Measurements from ENCODE around the gene MYH13.

Gene MYH13

DNA sequence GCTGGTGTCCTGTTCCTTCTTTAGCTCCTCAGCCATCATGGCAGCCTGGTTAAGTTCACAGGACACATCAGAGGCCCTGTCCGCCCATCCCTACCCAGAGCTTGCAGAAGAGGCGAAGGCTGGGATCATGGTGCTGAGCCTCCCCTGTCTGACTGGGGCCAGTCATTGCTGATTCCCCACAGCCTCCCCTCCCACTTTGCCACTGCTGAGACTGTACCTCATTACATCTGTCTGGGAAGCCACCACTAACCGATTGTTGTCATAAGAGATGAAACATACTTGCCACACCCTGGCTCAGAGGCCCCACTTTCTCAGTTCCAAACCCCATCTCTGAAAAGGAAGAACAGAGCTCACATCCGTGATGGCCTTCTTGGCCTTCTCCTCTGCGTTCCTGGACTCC lies 66.2 kb downstream of the MYH13 start:
- no peaks in the 10 kb centered on the region for H3K4me1 ChIP-seq (ENCODE audit: control extremely low read depth in 1 of 4, control insufficient read depth in 4 of 4, insufficient read depth in 4 of 4, low read length in 3 of 4)
- no peaks in the 10 kb centered on the region for H3K36me3 ChIP-seq (ENCODE audit: control insufficient read depth in 4 of 4, insufficient read depth in 4 of 4, low read length in 3 of 4)
- no peak for DNase-seq
- WGBS (ENCODE audit: insufficient coverage): 100% methylated on average over 5 of the region's 5 CpGs
- CTCF ChIA-PET: interaction anchor here (1.0 kb wide), 1 partner anchor 21 kb away, joined by 3 read pairs; no protein-coding TSS in a partner anchor
- H3K27me3 ChIP-seq (replicated peaks in 2 of 5; ENCODE audit: control insufficient read depth in 4 of 5, insufficient read depth in 5 of 5, low read length in 4 of 5): peaks cover 0 to 3% (median 0%) of the 10 kb centered on the region in 5 experiments
- POLR2A ChIA-PET: no interaction called here
- H3K27ac ChIP-seq (ENCODE audit: insufficient read depth in 1 of 2, low read depth in 1 of 2, low read length in 2 of 2, poor library complexity in 1 of 2, severe bottlenecking in 2 of 2): no peak overlapping the region
- peaks cover 0 to 7% (median 2%) of the 10 kb centered on the region in 5 experiments for H3K9me3 ChIP-seq (ENCODE audit: control extremely low read depth in 1 of 5, control insufficient read depth in 4 of 5, insufficient read depth in 2 of 5, low read depth in 1 of 5, low read length in 4 of 5)
- no peak overlapping the region for H3K4me3 ChIP-seq (ENCODE audit: control insufficient read depth in 1 of 7, extremely low read depth in 1 of 7, insufficient read depth in 4 of 7, low read depth in 2 of 7, low read length in 6 of 7)

DNA sequence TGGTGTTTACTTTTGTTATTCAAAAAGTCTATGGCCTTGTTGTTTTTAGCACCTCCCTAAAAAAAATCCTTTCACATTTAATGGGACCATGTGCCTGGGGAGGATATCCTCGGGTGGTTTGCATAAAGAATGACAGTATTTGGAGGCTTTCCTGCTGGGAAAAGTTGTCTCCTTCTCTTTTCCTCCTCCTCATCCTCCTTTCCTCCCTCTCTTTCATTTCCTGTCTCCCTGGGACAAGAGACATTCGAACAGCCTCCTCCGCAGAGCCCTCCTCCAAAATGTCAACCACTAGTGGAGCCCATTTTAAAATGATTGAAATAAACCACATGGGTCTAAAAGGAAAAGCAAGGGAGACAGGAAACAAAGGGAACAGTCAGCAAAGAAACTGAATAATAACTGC lies 67.4 kb downstream of the MYH13 start:
- no peak overlapping the region for H3K4me3 ChIP-seq (ENCODE audit: control insufficient read depth in 1 of 7, extremely low read depth in 1 of 7, insufficient read depth in 4 of 7, low read depth in 2 of 7, low read length in 6 of 7)
- H3K4me1 ChIP-seq (ENCODE audit: control extremely low read depth in 1 of 4, control insufficient read depth in 4 of 4, insufficient read depth in 4 of 4, low read length in 3 of 4): no peaks in the 10 kb centered on the region
- no peak overlapping the region for H3K27ac ChIP-seq (ENCODE audit: insufficient read depth in 1 of 2, low read depth in 1 of 2, low read length in 2 of 2, poor library complexity in 1 of 2, severe bottlenecking in 2 of 2)
- peaks cover 0 to 3% (median 0%) of the 10 kb centered on the region in 5 experiments for H3K27me3 ChIP-seq (replicated peaks in 2 of 5; ENCODE audit: control insufficient read depth in 4 of 5, insufficient read depth in 5 of 5, low read length in 4 of 5)
- H3K9me3 ChIP-seq (ENCODE audit: control extremely low read depth in 1 of 5, control insufficient read depth in 4 of 5, insufficient read depth in 2 of 5, low read depth in 1 of 5, low read length in 4 of 5): peaks cover 0 to 5% (median under 1%) of the 10 kb centered on the region in 5 experiments
- no peak for DNase-seq
- 93% methylated on average over 2 of the region's 3 CpGs for WGBS (ENCODE audit: insufficient coverage)
- H3K36me3 ChIP-seq (ENCODE audit: control insufficient read depth in 4 of 4, insufficient read depth in 4 of 4, low read length in 3 of 4): no peaks in the 10 kb centered on the region
- CTCF ChIA-PET: no interaction called here
- POLR2A ChIA-PET: no interaction called here

DNA sequence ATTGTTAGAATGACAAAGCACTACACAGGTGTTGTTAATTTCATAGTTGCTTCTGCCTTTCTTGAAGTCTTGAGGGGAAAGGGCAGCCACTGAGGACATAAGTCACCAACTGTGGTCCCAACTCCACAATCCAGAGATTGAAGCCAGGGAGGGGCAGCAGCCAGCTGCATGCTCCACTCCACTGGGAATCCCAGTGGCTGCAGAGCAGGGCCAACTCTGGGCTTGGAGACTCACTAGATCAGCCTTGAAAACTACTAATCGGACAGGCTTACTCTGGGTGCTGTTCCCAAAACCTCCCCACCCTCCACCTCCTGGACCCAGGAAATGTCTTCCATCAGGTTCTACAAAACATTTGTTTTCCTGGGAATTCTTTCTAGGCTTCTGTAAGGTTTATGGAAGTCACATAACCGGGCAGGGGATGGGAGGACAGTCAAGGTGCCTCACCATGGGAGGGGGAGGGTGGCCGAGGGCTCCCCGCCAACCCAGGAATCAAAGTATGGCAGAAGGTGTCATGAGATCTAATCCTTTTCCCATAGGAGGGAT lies 68.0 kb downstream of the MYH13 start:
- Histone ChIP-seq H3K4me1 (ENCODE audit: control extremely low read depth in 1 of 4, control insufficient read depth in 4 of 4, insufficient read depth in 4 of 4, low read length in 3 of 4) (no peaks in the 10 kb centered on the region), H3K4me3 (ENCODE audit: control insufficient read depth in 1 of 7, extremely low read depth in 1 of 7, insufficient read depth in 4 of 7, low read depth in 2 of 7, low read length in 6 of 7) (no peak overlapping the region), H3K27me3 (replicated peaks in 2 of 5; ENCODE audit: control insufficient read depth in 4 of 5, insufficient read depth in 5 of 5, low read length in 4 of 5) (peaks cover 0 to 3% (median 0%) of the 10 kb centered on the region in 5 experiments), H3K36me3 (ENCODE audit: control insufficient read depth in 4 of 4, insufficient read depth in 4 of 4, low read length in 3 of 4) (no peaks in the 10 kb centered on the region), H3K27ac (ENCODE audit: insufficient read depth in 1 of 2, low read depth in 1 of 2, low read length in 2 of 2, poor library complexity in 1 of 2, severe bottlenecking in 2 of 2) (no peak overlapping the region), H3K9me3 (ENCODE audit: control extremely low read depth in 1 of 5, control insufficient read depth in 4 of 5, insufficient read depth in 2 of 5, low read depth in 1 of 5, low read length in 4 of 5) (peaks cover 0 to 2% (median 0%) of the 10 kb centered on the region in 5 experiments)
- WGBS (ENCODE audit: insufficient coverage): 96% methylated on average over 4 of the region's 4 CpGs
- ChIA-PET POLR2A (no interaction called here), CTCF (no interaction called here)
- DNase-seq: no peak

DNA sequence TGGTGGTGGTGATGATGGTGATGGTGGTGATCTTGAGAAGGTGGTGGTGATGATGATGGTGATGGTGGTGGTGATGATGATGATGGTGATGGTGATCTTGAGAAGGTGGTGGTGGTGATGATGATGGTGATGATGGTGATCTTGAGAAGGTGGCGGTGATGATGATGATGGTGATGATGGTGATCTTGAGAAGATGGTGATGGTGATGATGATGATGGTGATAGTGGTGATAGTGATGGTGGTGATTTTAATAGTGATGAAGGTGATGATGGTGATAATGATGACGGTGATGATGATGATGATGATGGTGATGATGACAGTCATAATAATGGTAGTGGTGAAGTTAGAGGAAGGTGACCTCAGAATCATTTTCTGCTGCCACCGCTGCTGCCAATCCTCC lies 75.1 kb downstream of the MYH13 start:
- no peaks in the 10 kb centered on the region for H3K9me3 ChIP-seq (ENCODE audit: control extremely low read depth in 1 of 5, control insufficient read depth in 4 of 5, insufficient read depth in 2 of 5, low read depth in 1 of 5, low read length in 4 of 5)
- peaks cover 0 to 4% (median under 1%) of the 10 kb centered on the region in 4 experiments for H3K4me1 ChIP-seq (ENCODE audit: control extremely low read depth in 1 of 4, control insufficient read depth in 4 of 4, insufficient read depth in 4 of 4, low read length in 3 of 4)
- H3K27me3 ChIP-seq (replicated peaks in 2 of 5; ENCODE audit: control insufficient read depth in 4 of 5, insufficient read depth in 5 of 5, low read length in 4 of 5): peaks cover 0 to 2% (median 0%) of the 10 kb centered on the region in 5 experiments
- H3K36me3 ChIP-seq (ENCODE audit: control insufficient read depth in 4 of 4, insufficient read depth in 4 of 4, low read length in 3 of 4): no peaks in the 10 kb centered on the region
- no peak for DNase-seq
- no peak overlapping the region for H3K4me3 ChIP-seq (ENCODE audit: control insufficient read depth in 1 of 7, extremely low read depth in 1 of 7, insufficient read depth in 4 of 7, low read depth in 2 of 7, low read length in 6 of 7)
- 67% methylated on average over 2 of the region's 3 CpGs for WGBS (ENCODE audit: insufficient coverage)
- POLR2A ChIA-PET: no interaction called here
- H3K27ac ChIP-seq (ENCODE audit: insufficient read depth in 1 of 2, low read depth in 1 of 2, low read length in 2 of 2, poor library complexity in 1 of 2, severe bottlenecking in 2 of 2): no peak overlapping the region
- CTCF ChIA-PET: interaction anchor here (7.9 kb wide), 1 partner anchor 318 kb away, joined by 53 read pairs; no protein-coding TSS in a partner anchor

DNA sequence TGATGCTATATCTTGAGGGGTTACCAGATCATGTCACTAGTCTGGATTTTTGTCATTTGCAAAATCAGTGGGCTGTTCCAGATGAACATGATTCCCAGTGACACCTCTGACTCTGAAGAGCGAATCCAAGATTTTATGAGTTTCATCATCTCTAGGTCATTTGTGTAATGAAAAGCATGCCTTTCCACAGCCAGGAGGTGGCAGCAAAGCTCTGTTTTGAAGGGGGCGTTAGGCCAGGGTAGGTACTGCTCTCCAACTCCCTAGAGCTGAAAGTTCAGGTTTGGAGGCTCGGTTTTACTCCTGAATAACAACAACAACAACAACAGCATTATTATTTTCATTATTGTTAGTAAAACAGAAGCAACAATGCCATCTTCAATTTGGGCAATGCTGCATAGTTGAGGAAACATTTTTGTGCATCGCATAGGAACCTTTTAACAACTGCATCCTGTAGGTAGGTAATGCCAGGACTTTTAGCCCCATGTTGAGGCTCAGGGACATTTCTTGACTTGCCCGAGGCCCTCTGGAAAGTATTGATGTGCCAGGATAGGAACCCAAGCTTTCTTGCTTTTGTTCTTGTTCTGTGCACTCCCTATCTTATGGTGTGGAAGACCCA lies 77.0 kb downstream of the MYH13 start:
- Histone ChIP-seq H3K4me3 (ENCODE audit: control insufficient read depth in 1 of 7, extremely low read depth in 1 of 7, insufficient read depth in 4 of 7, low read depth in 2 of 7, low read length in 6 of 7) (no peak overlapping the region), H3K36me3 (ENCODE audit: control insufficient read depth in 4 of 4, insufficient read depth in 4 of 4, low read length in 3 of 4) (no peaks in the 10 kb centered on the region), H3K27ac (ENCODE audit: insufficient read depth in 1 of 2, low read depth in 1 of 2, low read length in 2 of 2, poor library complexity in 1 of 2, severe bottlenecking in 2 of 2) (no peak overlapping the region), H3K27me3 (replicated peaks in 2 of 5; ENCODE audit: control insufficient read depth in 4 of 5, insufficient read depth in 5 of 5, low read length in 4 of 5) (peaks cover 0 to 2% (median 0%) of the 10 kb centered on the region in 5 experiments), H3K9me3 (ENCODE audit: control extremely low read depth in 1 of 5, control insufficient read depth in 4 of 5, insufficient read depth in 2 of 5, low read depth in 1 of 5, low read length in 4 of 5) (no peaks in the 10 kb centered on the region), H3K4me1 (ENCODE audit: control extremely low read depth in 1 of 4, control insufficient read depth in 4 of 4, insufficient read depth in 4 of 4, low read length in 3 of 4) (peaks cover 0 to 4% (median 2%) of the 10 kb centered on the region in 4 experiments)
- POLR2A ChIA-PET: no interaction called here
- CTCF ChIA-PET: interaction anchor here (0.7 to 7.9 kb wide), 19 partner anchors 10 to 319 kb away, joined by 3 to 53 read pairs (median 4); no protein-coding TSS in a partner anchor
- peak; percentile 58 to 81 (median 77) for DNase-seq
- WGBS (ENCODE audit: insufficient coverage): 44% methylated on average over 3 of the region's 5 CpGs

DNA sequence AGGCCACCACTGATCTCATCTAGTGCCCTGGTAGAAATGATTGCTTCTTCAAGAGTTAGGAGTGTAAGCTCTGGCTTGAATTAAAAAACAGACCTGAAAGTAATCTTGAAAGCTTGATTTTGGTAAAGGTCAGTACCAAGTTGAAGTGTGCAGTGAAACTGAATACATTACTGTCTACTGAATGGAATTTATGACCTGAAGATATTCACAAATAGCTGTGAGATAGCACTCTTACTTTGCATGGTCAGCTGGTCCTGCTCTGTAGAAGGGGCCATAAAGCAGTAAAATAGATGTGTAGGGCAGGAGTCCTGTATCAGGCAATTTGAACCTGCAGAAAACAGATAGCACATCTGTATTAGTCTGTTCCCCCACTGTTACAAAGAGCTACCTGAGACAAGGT lies 78.6 kb downstream of the MYH13 start:
- ChIA-PET CTCF (interaction anchor here (0.8 to 7.9 kb wide), 5 partner anchors 14 to 369 kb away, joined by 3 to 53 read pairs (median 3); no protein-coding TSS in a partner anchor), POLR2A (no interaction called here)
- no peak overlapping the region for H3K4me3 ChIP-seq (ENCODE audit: control insufficient read depth in 1 of 7, extremely low read depth in 1 of 7, insufficient read depth in 4 of 7, low read depth in 2 of 7, low read length in 6 of 7)
- no peak overlapping the region for H3K27ac ChIP-seq (ENCODE audit: insufficient read depth in 1 of 2, low read depth in 1 of 2, low read length in 2 of 2, poor library complexity in 1 of 2, severe bottlenecking in 2 of 2)
- H3K27me3 ChIP-seq (replicated peaks in 2 of 5; ENCODE audit: control insufficient read depth in 4 of 5, insufficient read depth in 5 of 5, low read length in 4 of 5): peaks cover 0 to 9% (median 6%) of the 10 kb centered on the region in 5 experiments
- H3K9me3 ChIP-seq (ENCODE audit: control extremely low read depth in 1 of 5, control insufficient read depth in 4 of 5, insufficient read depth in 2 of 5, low read depth in 1 of 5, low read length in 4 of 5): no peaks in the 10 kb centered on the region
- H3K36me3 ChIP-seq (ENCODE audit: control insufficient read depth in 4 of 4, insufficient read depth in 4 of 4, low read length in 3 of 4): no peaks in the 10 kb centered on the region
- DNase-seq: no peak
- H3K4me1 ChIP-seq (ENCODE audit: control extremely low read depth in 1 of 4, control insufficient read depth in 4 of 4, insufficient read depth in 4 of 4, low read length in 3 of 4): peaks cover 0 to 3% (median 0%) of the 10 kb centered on the region in 4 experiments
